Activated B cell treated with CpG ODN at 0.5 μM for 24 hours (primary cell): Measurements from ENCODE around the gene KIF21B. TPM values are rescaled to one million over a fixed set of nuclear protein-coding genes. Genes with fewer than 3 reads are reported as not detected.

ENCODE experiments used
- ATAC-seq: fragments of 200-7000 bp; cut with Tn5 transposase; one replicate; pipeline ENCODE4 v1.10.0; 2021; ENCODE audit warnings: low read depth, mild to moderate bottlenecking, moderate library complexity
- CTCF ChIA-PET: fragments of 350-600 bp; sonication (Branson Sonifier 250); formaldehyde crosslinking; loops from one replicate; lab custom pipeline; 2021; ENCODE audit warnings: antibody characterized with exemption; lab: Charles Lee
- POLR2A ChIA-PET: fragments of 350-600 bp; sonication (Branson Sonifier 250); formaldehyde crosslinking; loops from one replicate; lab custom pipeline; 2021; ENCODE audit warnings: antibody characterized with exemption; lab: Charles Lee
- DNase-seq: peaks from one replicate; pipeline ENCODE4 v3.0.0; 2022
- H3K27ac Mint-ChIP-seq: one replicate; pipeline ENCODE4 v1.8.0; 2020; ENCODE audit warnings: mixed read lengths
- H3K27me3 Mint-ChIP-seq: one replicate; pipeline ENCODE4 v1.8.0; 2021; ENCODE audit warnings: mixed read lengths
- H3K36me3 Mint-ChIP-seq: one replicate; pipeline ENCODE4 v1.8.0; 2021; ENCODE audit warnings: low read depth, mixed read lengths
- H3K4me1 Mint-ChIP-seq: one replicate; pipeline ENCODE4 v1.8.0; 2021; ENCODE audit warnings: mixed read lengths
- H3K4me3 Mint-ChIP-seq: one replicate; pipeline ENCODE4 v1.8.0; 2020; ENCODE audit warnings: mild to moderate bottlenecking, mixed read lengths
- H3K9me3 Mint-ChIP-seq: one replicate; pipeline ENCODE4 v1.8.0; 2020; ENCODE audit warnings: mixed read lengths
- CTCF ChIP-seq: fragments of 200-600 bp; IDR thresholded peaks from one replicate; pipeline ENCODE4 v1.8.0; 2022; ENCODE audit warnings: antibody characterized with exemption, mild to moderate bottlenecking
- intact Hi-C: fragments of 100-400 bp; cut with micrococcal nuclease; formaldehyde crosslinking; loops from one replicate; pipeline ENCODE4 v1.15.1; 2024
- total RNA-seq: library from RNA; stranded (reverse); gene quantifications from 2 replicates; pipeline ENCODE4 v1.2.3, GENCODE V29; 2022

The KIF21B gene
- total RNA-seq, 1 donor from 2014 or later, result 31.8 TPM

DNA sequence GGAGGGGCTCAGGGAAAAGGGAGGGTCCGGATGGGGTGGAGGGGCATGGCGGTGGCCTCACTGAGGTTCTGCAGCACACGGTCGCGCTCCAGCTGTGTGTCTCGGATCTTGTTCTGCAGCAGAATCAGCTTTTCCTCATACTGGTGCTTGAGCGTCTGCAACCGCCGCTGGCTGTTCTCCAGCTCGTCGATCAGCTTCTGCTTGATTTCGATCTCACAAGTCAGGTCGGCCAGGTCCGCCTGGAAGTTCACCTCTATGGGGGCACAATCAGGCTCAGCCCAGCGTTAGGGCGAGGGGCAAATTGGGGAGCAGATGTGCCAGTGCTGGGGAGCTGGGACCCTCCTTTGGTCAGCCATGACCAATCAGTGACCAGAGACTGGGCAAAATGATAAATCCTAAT, 25.2 kb downstream of the KIF21B start:
- H3K27me3 Mint-ChIP-seq, result no peaks in the 10 kb centered on the region
- DNase-seq (no peak), ATAC-seq (no peak)
- H3K9me3 Mint-ChIP-seq, result no peaks in the 10 kb centered on the region
- no peak overlapping the region for H3K27ac Mint-ChIP-seq
- ChIA-PET CTCF (no interaction called here), POLR2A (interaction anchor here (0.5 kb wide), 1 partner anchor 177 kb away, joined by 3 read pairs; no protein-coding TSS in a partner anchor)
- H3K36me3 Mint-ChIP-seq, result peaks cover 68% of the 10 kb centered on the region
- intact Hi-C loops, result no loop called here
- no peak for TF ChIP-seq CTCF
- H3K4me3 Mint-ChIP-seq, result no peak overlapping the region
- H3K4me1 Mint-ChIP-seq, result no peaks in the 10 kb centered on the region

DNA sequence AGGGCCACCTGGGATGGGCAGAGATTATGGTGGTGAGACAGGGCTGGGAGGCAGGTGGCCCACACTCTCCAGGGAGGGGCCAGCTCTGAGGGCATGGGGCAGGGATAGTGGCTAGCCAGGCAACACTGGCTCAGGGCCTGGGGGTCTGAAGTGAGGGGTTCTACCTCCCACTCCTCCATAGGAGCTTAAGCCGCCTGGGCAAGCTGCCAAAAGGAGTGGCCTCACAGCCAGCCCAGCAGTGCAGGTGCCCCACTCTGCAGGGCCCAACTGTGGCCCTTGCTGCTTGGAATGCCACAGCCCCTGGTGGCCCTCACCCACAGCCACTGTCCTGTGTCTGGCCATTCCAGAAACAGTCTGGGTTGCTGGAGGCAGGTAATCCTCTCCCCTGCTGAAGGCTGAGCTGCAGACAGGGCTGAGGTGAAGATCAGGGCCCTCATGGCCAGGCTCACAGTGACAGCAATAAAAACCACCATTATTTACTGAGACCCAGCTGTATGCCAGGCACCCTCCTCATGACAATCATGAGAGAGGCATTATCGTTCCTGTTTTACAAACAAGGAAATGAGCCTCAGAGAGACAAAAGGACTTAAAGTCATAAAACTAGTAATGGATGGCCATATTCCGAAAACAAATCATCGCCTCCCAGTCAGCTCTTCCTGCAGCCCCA, 31.0 kb downstream of the KIF21B start:
- TF ChIP-seq CTCF, result no peak
- no peaks in the 10 kb centered on the region for H3K4me1 Mint-ChIP-seq
- intact Hi-C loops, result no loop called here
- H3K36me3 Mint-ChIP-seq, result peaks cover 85% of the 10 kb centered on the region
- no peak for ATAC-seq
- H3K4me3 Mint-ChIP-seq, result no peak overlapping the region
- H3K9me3 Mint-ChIP-seq, result no peaks in the 10 kb centered on the region
- CTCF ChIA-PET, result interaction anchor here (1.7 kb wide), 1 partner anchor 21 kb away, joined by 4 read pairs; no protein-coding TSS in a partner anchor
- H3K27ac Mint-ChIP-seq, result no peak overlapping the region
- POLR2A ChIA-PET, result interaction anchor here (1.2 kb wide), 1 partner anchor 30 kb away, joined by 4 read pairs; no protein-coding TSS in a partner anchor
- no peak for DNase-seq
- H3K27me3 Mint-ChIP-seq, result no peaks in the 10 kb centered on the region

DNA sequence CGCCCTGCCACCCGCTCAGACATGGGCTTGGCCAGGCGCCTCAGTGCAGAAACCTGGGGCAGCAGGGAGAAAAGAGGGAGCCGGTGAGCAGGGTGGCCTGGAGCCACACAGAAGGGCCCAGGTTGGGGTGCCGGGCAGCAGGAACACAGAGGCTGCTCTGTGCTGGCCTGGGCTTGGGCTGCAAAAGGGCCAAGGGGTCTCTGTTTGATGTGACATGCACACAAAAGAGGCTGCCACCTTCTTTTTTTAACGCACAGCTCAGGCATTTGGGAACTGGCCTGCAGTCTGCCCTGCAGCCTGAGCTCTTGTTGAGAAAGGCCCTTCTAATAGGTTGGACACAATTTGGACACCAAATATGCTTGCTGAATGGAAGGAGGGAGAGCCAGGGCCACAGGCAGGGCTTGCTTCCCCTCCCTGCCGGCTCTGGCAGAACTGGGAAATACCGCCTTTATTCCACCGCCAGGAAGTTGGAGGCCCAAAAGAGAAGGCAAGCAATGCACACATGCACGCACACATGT, 32.4 kb downstream of the KIF21B start:
- ATAC-seq (no peak), DNase-seq (no peak)
- Mint-ChIP-seq H3K4me3 (no peak overlapping the region), H3K27me3 (no peaks in the 10 kb centered on the region), H3K36me3 (peaks cover 85% of the 10 kb centered on the region), H3K9me3 (no peaks in the 10 kb centered on the region), H3K27ac (no peak overlapping the region), H3K4me1 (no peaks in the 10 kb centered on the region)
- POLR2A ChIA-PET, result interaction anchor here (0.6 kb wide), 1 partner anchor 30 kb away, joined by 16 read pairs; no protein-coding TSS in a partner anchor
- intact Hi-C loops, result no loop called here
- no peak for TF ChIP-seq CTCF
- CTCF ChIA-PET, result interaction anchor here (1.7 to 2.1 kb wide), 2 partner anchors 11 to 19 kb away, joined by 4 to 8 read pairs; no protein-coding TSS in a partner anchor

GRCh38 chr1:200990114-200990513, 33.4 kb downstream of the KIF21B start:
- Mint-ChIP-seq H3K36me3 (peaks cover 84% of the 10 kb centered on the region), H3K27me3 (no peaks in the 10 kb centered on the region)

More at GRCh38 chr1:200990114-200990513, 33.4 kb downstream of the KIF21B start:
- Mint-ChIP-seq H3K27ac (no peak overlapping the region), H3K4me3 (no peak overlapping the region), H3K4me1 (no peaks in the 10 kb centered on the region), H3K9me3 (no peaks in the 10 kb centered on the region)
- TF ChIP-seq CTCF, result no peak
- ChIA-PET POLR2A (no interaction called here), CTCF (interaction anchor here (1.2 to 2.1 kb wide), 3 partner anchors 10 to 50 kb away, joined by 4 to 8 read pairs (median 4); no protein-coding TSS in a partner anchor)
- intact Hi-C loops, result no loop called here
- ATAC-seq, result no peak
- no peak for DNase-seq
